OCI-LY7 (cell line): ENCODE measurements around the gene C16orf46.

Source experiments
- CTCF ChIP-seq: fragments of 200-600 bp; sonication (generic); conservative IDR thresholded peaks from 2 replicates; pipeline ENCODE4 v1.5.1; 2014; ENCODE audit warnings: mild to moderate bottlenecking, antibody characterized with exemption, low read length, moderate library complexity, mixed read lengths
- EZH2phosphoT487 ChIP-seq: fragments of 200-600 bp; sonication (generic); IDR thresholded peaks from 2 replicates; pipeline ENCODE4 v1.6.1; 2018; ENCODE audit warnings: low read depth, borderline replicate concordance, mild to moderate bottlenecking, mixed run types, antibody characterized with exemption, low read length, moderate library complexity, mixed read lengths

- TF ChIP-seq CTCF (no peak), EZH2phosphoT487 (no peak)
Measured at GRCh38 chr16:81040842-81041241, 36.2 kb downstream of the C16orf46 start.
